ENCODE measurements around the gene ZBED4.

Gene ZBED4

DNA sequence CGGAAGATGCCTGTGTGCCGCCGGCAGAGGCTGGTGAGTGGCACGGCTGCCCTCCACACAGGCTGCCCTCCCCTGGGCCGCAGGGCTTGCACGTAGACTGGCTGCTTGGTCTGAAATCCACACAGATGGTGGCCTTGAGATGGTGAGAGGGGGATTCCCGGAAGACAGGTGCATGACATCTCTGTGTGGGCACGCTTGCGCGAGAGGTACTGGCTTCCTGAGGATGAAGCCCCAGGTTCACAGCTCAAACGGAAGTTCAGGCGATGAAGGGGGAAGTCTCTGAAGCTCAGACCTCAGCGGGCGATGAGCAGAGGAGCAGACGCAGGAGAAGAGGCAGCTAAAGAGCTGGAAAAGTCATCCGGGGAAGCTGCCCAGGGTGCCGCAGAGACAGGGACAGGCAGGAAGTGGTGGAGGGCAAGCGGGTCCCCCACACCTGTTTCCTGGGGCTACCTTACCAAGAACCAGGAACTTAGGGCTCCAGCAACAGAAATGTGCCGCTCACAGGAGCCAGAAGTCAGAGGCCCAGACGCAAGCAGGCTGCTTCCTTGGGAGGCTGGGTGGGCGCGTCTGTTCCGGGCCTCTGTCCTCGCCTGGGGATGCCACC is 72.0 kb downstream of the ZBED4 start:
- DNase-seq, result peak; percentile 68

DNA sequence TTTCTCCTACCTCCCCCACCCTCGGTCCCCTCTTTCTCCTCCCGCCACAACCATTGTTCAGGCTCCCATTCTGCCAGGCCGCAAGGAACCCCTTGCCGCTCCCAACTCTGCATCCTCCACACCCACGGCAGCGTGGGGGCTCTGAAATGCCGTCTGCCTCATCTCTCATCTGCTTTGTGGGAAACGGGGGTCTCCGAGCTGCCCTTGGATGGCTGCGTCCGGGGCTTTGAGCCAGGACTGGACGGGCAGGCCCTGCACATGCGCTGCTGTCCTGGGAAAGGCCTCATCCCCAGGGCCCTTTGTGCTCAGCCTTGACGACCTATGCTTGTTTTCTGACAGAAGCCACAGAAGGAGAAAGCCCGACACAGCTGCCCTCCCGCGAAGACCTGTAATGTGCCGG is 73.3 kb downstream of the ZBED4 start:
- DNase-seq, result no peak

DNA sequence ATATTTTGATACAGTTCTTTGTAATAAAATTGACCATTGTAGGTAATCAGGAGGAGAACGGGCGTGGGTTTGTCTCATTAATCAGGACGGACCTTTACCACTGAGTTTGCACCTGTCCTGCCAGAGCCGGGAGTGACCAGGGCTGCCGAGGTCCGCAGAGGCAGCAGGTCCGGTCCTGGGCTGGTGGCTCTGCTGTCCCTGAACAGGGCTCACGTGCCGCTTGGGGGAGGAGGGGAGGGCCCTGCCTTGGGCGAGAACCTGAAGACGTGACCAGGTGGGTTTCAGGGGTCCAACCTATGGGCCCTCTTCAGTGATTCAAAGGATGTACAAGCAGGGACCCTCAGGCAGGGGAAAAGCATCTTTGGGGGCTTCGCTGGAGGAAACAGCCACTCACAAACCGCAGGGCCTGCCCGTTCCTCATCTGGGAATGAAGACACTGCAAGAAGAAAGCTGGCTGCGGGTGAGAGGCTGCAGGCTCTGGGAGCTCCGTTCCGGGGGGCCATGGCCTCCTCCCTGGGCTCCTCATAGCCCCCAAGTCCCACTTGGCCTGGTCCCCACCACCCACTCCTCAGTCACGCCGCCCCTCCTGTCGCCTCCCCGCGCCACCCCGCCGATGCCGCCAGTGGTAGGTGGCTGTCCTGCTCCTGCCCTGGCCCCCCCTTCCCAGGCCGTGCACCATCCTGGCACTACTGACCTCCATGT is 74.0 kb downstream of the ZBED4 start:
- no peak for DNase-seq

DNA sequence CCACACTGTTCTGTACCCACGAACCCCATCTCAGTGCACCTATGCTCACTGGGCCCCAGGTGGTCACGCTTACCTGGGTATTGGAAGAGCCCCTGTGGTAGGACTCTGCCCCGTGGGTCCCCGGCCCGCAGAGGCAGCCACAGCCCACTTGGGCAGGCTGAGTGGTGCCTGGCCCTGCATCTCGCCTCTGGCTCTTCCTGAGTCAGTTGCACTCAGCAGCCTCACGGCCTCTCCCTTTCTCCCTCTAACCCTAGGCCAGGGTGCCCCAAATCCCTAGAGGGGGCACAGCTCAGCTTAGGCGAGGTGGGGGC is 74.5 kb downstream of the ZBED4 start:
- DNase-seq, result no peak

DNA sequence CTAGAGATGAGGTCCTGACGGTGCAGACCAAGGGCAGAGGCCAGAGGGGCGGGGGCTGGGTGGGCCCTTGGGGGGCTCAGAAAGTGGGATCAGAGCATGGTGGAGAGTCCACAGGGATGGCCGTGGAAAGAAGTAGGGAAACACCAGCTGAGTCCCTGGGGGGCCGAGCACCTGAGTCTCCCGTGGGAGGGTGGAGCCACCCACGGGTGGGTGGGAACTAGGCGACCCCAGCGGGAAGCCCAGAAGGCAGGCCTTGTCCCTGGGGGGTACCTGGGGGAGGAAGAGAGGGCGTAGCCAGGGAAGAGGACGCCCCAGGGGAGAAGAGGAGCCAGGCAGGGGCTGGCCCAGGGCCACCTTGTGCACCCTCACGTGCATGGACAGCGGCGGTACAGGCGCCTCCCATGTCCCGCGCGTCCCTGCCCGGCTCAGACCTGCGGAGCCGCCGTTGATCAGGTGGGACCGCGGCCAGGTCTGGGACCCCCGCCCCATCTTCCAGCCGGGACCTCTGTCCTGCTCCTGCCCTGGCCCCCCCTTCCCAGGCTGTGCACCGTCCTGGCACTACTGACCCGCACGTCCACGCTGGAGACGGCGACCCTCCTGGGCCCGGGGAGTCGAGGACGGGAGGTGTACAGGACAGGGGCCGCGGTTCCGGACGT is 75.0 kb downstream of the ZBED4 start:
- DNase-seq, result no peak

DNA sequence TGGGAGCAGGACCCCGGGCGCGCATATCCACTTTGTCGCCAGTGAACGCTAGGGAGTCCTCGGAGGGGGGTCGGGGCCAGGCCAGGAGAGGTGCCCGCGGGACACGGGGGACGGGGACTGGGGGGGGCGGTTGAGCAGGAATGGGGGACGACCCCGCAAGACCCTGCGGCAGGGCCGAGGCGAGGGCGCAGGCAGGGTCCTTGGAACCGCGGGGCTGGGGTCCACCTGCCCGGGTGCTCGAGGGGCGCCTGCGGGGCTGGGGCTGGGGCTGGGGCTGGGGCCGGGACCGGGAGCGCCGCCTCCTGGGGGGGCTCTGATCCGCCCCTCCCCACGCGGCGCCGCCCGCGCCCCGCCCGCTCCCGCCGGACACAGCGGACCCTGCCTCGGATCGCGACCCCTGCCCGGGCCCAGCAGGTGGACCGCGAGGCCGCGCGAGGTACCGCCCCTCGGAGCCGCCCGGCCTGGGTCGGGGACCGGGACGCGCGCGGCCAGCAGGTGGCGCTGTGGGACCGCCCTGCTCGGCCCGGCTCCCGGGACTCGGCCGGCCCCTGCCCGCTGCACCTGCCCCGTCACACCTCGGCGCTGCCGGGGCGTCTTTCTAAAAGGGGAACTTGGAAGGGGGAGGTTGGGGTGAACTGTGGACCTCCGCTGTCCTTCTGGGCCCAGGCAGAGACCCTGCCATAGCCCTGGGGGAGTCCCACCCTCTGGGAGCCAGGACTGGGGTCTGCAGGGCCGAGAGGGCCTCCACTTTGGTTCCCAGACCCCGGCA is 75.8 kb downstream of the ZBED4 start:
- DNase-seq, result peak; percentile 75

DNA sequence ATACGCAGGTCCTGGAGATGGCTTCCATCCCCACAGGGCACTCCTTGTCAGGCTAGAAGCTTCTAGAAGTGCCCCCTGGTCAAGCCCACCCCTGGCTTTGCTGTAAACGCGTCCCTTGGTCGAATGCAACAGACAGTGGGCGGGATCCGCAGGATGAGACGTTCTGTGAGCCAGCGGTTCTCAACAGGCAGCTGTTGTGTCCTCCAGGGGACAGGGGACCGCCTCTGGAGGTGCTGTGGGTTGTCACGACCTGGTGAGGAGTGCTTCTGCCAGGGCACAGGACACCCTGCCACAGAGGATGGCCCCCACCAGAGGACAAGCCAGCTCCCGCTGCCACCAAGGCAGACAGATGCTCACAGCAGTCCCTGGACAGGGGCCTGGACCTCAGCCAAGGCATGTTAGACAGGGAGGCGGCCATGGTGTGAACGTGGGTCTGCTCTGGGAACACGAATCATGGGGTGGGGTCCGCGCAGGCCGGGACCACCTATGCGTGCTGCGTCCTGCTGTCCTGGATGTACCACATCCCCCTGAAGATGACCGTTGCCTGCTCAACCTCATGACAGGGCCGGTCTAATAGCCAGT is 76.4 kb downstream of the ZBED4 start:
- DNase-seq, result no peak

DNA sequence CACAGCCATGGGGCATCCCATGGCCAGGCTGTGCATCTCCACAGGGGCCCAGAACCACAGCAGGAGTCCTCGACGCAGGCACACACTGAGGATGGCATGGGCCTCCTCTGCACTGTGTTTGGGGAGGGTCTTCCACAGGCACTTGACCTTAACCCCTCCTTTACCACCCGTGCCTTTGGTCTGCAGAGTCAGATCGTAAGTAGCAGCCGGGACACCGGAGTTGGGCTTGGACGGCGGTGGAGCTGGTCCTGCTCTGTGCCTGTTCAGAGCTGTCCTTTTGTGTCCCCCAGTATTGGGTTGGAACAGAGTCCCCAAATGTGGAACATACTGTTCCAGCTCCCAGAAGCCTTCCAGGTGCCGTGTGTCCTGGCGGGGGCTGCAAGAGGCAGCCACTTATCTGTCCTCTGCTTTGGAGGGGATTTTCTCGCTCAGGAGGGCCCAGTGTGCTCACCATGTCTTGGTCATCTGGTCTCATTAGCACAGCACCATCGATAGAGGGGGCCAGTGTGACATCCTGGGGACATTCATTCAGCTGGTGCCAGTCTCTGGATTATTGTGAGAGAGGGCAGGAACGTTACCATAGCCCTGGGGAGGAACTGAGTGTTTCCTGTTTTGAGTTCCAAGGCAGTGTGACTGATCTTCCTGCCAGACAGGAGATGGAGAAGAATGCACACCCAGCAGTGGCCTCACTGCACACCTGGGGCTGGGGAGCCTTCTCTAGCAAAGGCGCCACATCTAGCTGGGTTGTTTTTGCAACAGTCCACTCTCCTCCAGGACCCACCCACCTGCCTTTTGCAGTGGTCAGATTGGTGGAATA is 77.2 kb downstream of the ZBED4 start:
- DNase-seq, result peak; percentile 41

DNA sequence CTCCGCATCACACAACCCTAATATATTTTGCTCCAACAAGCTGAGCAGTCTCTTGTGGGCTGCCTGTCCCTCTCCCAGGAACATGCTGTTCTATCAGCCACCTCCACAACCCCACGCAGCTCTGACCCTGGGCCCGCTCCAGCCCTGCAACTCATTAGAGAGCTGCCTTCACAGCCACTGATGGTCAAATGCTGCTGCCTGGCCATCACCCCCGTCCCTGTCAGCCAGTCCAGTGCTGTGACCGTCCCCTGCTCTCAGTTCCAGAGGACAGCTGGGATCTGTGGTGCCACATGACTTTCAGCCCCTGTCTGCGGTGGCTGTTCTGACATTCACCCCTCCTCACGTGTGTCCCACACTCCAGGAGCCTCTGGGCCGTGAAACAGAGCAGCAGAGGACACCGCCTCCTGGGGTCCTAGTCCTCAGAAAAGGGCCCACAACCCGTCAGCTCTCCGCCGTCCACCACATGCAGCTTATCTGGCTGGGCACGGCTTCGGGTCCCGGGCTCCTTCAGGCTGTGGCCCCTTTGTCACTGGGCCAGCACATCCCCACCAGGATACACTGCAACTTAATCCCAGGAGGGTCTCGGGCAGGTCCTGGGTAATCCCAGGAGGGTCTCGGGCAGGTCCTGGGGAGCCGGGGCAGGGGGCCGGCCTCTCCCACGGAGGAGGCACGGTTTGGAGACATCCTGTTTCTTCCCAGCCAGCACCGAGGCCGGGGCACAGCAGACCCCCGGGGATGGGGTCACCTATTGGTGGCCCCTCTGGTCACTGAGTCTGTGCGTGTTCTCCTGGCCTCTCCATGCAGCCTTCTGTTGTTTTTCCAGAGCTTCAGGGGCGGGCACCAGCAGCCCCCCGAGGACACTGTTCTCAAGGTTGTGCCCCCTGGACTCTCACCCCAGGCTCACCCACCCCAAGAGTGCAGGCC is 79.9 kb downstream of the ZBED4 start:
- DNase-seq, result no peak

DNA sequence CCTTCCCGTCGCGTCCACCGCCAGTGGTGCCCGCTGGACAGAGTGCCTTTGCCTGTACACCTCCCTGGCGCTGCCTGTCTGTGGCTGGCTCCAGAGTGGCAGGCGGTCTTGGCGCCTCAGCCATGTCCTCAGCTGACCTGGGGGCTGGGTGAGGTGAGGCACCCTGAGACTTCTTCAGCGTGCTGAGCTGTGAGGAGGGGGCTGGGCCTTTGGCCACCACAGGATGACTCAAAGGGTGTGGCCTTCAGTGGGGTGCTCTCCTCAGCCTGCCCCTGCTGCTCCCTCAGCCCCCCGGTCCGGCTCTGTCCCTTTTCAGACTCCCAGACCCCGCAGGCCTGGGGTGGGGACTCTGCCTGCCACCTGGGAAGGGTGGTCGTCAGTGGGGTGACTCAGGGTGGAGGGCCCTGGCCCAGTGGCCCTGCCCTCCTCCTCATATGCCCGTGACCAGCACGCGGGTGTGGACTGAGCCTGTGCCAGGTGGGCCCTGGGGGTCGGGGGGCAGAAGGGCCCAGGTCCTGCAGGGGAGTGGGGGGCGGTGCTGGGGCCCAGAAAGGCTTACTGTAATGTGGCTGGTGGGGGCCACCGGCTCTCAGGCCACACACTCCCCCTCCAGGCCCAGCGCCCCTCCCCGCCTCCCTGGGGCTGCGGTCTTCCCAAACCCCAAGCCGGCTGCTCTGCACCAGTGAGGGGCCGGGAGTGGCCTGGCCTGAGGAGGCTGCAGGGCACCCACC is 80.7 kb downstream of the ZBED4 start:
- DNase-seq, result peak; percentile 32

DNA sequence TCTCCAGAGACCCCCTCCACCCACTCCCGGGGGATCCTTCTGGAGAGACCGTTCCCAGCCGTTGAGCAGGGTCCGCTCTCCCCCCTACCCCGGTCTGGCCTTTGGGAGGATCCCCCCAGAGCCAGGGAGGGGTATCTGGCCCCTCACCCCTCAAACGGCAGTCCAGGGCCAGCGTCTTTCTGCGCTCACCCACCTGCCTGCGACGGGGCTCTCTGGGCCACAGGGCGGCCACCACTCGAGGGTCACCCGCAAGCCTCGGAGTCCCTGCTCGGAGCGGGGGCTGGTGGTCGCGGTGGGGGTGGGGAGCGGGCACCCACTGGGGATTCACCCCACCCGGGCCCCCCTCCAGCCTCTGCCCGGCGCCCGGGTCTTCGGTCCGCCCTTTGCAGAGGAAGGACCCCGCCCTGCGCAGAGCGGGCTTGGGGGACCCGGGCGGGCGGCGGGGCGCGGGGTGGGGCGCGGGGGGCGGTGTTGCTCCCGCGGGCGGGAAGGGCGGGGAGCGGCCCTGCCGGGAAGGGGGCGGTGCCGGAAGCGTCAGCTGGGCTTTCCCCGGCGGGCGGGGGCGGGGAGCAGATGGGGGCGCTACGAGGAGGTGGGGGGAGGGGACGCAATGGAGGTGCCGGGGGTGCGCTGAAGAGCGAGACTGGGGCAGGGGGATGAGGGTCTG is 81.4 kb downstream of the ZBED4 start:
- peak; percentile 83 for DNase-seq

DNA sequence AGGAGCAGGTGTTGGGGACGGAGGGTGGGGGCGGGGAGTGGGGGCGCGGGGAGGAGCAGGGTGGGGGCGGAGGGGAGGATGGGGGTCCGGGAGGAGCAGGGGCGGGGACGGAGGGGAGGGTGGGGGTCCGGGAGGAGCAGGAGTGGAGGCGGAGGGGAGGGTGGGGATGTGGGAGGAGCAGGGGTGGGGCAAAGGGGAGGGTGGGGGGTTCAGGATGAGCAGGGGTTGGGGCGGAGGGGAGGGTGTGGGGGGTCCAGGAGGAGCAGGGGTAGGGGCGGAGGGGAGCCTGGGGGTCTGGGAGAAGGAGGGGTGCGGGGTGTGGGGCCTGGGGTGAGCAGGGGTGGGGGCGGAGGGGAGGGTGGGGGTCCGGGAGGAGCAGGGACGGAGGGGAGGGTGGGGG is 81.9 kb downstream of the ZBED4 start:
- DNase-seq, result no peak

DNA sequence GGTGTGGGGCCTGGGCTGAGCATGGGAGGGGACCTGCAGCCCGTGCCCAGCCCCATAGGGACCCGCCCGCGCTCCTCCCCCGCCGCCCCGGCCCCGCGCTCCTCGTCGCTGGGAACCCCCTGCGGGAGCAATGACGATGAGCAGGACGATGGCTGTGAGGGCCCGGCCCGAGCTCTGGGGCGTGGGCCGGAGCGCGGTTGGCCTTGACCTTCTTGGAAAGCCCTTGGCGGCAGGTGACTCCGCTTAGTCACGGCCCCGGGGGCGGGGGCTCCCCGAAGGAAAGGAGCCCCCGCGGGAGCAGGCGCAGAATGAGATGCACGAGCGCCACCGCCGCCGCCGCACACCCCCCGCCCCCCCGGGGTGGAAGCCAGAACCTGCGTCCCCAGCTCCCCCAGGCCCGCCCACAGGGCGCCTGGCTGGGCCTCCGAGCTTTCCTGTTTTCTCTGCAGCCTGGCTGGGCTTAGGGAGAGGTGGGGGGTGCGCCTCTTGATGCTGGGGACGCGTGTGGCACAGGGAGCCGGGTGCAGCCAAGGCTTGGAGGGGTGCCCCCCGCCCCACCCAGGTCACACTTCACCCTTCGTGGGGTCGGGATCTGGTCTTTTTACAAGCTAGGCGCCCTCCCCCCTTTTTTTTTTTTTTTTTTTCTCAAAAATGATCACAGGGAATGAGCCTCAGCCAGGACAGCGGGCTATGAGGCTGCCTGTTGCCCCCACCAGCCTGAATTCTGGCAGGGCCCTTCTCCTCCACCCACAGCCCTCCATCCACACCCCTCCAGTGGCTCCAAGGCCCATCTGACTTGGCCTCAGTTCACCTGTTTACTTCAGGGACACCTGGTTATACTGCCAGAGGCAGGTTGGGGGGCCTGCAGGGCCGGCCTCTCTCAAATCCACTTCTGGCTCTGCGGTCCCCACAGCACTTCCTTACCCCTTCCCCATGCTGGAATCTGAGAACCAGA is 82.7 kb downstream of the ZBED4 start:
- peak; percentile 92 for DNase-seq

DNA sequence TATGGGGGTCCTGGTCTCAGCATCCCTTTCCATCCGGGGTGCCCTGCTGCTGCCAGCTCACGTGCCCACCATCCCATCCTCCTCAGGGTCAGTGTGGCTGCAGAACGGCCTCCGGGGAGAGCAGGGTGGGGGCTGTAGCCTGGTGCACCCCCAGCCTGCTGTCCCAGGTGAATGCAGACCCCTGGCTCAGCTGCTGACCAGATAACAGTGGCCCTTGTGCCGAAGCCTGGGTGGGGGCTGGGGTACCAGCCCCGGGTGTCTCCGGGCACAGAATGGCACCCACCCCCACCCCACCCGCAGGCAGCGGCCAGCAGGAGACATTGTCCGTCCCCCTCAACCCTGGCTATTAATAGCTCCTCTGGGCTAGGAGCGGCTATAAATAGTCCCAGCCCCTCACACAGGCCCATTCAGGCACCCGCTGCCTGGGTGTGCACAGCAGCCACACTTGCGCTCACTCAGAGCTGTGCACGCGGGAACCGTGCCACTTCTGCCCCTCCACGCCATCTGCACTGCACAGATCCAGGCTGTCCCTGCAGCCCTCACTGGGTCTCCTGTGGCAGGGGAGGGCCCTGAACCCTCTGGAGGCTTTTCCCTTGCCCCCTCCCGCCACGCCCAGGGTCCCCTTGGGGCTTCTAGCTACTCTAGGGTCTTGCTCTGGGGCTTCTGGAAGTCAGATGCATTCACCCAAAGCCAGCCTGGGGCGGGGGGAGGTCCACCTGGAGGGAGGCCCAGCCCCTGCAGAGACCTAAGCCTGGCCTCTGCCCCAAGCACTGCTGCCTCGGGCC is 83.5 kb downstream of the ZBED4 start:
- no peak for DNase-seq

DNA sequence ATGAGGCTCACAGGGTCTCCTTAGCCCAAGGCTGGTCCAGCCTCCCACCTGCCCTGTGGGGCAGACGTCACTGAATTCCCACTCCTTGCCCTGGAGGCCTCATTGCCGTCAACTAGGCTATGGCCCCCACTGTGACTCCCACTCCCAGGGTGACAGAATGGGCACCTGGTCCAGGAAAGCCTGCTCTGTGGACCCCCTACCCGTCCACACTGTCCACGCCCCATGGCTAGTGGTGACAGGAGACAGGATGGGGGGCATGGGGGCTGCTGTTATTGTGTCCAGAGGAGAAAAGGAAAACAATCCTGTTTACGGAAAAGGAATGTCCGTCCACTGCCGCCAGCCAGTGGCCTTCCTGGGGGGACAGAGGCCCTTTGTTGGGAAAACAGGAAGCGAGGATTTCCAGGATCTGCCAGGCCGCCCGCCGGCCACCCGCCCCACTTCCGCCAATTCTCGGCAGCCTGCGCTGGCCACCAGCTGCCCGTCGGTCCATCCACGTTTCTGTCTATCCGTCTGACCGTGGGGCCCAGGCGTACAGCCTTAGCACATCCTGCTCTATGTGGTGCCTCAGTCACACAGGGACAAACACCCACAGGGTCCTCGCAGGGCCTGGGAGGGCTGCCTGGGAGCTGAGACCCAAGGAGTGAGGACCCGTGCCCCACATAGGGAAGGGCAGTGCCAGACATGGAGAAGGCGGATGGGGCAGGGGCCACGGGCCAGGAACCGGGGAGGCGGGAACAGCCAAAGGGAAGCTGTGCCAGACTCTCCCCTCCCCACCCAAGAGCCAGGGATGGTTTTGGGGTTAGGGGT is 84.3 kb downstream of the ZBED4 start:
- DNase-seq, result no peak

DNA sequence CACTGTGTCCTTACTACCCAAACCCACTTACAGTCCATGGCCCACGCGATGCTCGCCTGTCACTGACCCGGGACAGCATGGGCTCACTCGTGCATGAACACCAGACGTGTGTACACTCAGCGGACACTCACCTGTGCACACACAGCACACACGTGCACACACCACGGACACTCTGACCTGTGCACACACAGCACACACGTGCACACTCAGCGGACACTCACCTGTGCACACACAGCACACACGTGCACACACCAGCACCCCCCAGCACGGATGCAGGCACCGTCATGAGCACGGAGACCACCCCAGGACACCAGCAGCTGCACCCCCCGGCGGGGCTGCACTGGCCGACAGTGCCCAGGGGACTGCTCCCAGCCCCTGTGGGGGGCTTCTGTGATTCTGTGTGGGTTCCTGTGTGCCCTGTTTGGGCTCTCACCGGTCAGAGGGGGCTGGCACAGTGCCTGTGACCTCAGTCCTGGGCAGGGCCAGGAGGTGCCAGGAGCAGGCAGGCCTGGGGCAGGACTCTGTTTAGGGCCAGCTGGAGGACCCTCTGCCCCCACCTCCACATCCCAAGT is 85.0 kb downstream of the ZBED4 start:
- DNase-seq, result no peak
